NCI-H146 treated with DMSO at 0.1 percent for 48 hours (cell line): ENCODE data around the gene ATRIP.
"Not testable (repeated sequence)": the region's sequence is repeated elsewhere in the genome, so short reads cannot be mapped to it uniquely, and the experiment has no call there.

Experiments
- DNase-seq: peaks from one replicate; lab custom pipeline; 2025; ENCODE audit not compliant: unreplicated experiment; lab: John Stamatoyannopoulos, UW

The ATRIP gene

GRCh38 chr3:48435774-48436476 lies 10.6 kb upstream of the ATRIP start:
- peak; percentile 38 for DNase-seq

GRCh38 chr3:48436477-48436787 lies 10.1 kb upstream of the ATRIP start:
- no peak for DNase-seq

DNA sequence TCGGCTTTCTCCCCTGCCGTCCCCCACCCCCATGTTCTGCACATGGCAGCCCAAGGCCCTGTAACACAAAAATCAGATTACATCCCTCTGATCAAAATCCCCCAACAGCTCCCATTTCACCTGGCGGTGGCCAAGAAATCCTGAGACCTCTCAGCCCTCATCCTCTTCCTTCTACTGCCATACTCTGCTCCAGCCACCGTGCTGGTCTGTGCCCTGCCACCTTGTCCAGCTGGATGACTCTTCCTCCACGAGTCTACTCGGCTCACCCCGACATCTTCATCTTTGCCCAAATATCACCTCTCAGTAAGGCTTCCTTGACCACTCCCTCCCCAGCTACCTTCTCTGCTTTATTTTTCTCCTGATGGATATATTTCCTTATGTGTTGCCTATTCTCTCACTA lies 9.7 kb upstream of the ATRIP start:
- no peak for DNase-seq

- DNase-seq, result no peak
Measured at GRCh38 chr3:48437812-48438211, 8.7 kb upstream of the ATRIP start.

DNA sequence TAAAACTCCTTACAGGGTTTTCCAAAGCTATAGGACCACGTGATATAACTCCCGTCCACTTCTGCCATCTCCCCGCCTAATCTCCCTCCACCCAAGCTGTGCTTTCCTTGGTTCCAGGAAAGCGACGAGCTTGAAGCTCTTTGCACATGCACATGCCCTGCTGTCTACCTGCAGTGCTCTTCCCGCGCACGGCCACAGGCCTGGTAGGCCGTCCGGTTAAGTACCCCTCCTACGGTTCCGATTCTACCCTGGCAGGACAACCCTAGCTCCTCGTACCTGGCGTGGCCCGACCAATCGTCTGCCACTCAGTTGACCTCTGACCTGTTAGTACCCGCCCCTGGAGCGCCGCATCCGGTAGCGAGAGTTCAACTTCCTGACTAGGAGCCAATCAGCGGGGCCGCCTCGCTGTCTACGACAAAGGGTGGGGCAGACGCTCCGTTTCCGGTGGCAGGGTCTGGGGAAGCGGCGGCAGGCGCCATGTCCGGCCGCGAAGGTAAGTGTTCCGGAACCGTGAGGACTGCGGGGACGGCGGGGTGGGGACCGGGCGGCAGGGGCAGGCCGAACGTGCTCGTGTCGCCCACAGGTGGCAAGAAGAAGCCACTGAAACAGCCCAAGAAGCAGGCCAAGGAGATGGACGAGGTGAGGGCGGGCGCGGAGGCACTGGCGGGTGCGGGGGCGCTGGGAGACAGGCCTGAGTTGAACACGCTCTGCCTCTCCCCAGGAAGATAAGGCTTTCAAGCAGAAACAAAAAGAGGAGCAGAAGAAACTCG lies 6.5 kb upstream of the ATRIP start, which contains the start of the genes CCDC51 and TMA7:
Gene CCDC51 (minus strand): TSS at position 300 of the 770 bp plus-strand sequence. CDS start 4,991 bp downstream, outside the sequence.
Gene TMA7 (plus strand): TSS at position 438 of the 770 bp plus-strand sequence. CDS start 40 bp downstream, at position 478.
- peak; percentile 90 for DNase-seq

DNA sequence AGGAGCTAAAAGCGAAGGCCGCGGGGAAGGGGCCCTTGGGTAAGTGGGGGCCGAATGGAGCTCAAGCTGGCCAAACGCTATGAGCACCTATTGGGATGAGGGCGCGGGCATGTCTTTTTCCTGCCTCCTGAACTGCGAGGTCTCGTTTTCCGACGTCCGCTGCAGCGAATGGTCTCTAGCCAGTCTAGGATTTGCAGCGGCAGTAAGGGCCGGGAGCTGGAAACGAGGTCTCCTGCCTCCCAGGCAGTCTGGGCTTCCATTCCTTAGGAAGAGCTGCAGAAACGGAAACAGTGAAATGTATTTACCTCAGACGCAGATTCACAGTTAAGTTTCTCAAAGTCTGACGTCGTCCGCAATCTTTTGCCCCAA lies 6.0 kb upstream of the ATRIP start:
- no peak for DNase-seq

- DNase-seq, result no peak
Measured at GRCh38 chr3:48441940-48442339, 4.6 kb upstream of the ATRIP start.

DNA sequence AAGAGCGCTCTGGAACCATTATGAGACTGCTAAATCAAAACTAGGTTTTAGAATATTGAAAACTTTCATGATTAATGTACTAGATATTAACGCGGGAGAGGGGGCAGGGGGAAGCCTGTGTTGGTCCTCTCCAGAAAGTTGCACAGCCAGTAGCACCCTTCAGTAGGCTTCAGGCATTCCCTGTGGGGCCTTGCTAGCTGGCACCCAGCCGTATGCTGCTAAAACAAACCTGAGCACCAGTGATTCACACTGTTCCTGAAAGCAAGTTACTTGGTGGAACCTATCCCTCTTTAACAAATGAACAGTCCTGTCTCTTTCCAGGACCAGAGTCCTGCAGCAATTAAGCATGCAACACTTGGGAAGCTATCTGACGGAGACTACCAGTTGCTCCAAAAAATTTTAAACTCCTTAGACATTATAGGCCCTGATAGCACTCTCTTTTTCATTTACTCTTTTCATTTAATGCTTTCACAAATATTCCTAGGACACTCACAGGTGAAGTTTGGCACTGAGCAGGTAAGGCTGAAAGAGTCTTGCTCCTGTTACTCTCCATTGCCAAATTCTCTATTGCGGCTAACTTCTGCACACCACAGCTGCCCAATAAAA lies 1.2 kb upstream of the ATRIP start:
- DNase-seq, result no peak

DNA sequence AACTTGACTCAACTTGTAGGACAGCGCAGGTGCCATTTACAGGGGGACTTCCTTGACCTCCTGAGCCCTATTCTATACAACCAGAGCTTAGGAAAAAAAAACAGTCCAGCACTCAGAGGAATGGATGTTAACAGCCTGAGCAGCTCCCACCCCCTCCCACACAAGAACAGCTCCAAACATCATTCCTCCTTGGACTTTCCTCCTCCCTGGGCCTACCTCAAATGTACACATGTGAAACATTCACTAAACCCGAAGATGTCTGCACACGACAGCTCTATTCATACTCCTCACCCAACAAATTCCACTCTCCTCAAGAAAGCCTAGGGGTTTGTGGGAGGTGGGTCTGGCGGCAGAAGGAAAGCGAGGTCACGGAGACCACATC lies 503 bp upstream of the ATRIP start:
- no peak for DNase-seq

GRCh38 chr3:48451270-48451669 lies 4.7 kb downstream of the ATRIP start:
- no peak for DNase-seq

- no peak for DNase-seq
Measured at GRCh38 chr3:48456456-48456855, 9.9 kb downstream of the ATRIP start.

DNA sequence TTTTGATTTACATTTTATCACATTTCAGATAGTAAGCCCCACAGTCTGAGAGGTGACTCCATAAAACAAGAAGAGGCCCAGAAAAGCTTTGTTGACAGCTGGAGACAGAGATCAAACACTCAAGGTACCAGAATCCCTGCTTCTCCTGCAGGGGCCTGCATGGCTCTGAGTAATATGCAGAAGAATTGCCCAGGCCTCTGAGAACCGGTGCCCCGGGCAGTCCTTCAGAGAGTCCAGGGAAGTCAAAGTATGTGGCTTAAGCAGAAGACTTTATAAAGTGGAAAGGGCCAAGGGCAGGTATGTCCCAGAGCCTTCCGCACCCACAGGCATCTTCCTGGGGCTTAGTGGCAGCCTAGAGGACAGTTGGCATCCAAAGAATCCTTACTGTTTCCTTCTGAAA lies 12.8 kb downstream of the ATRIP start:
- no peak for DNase-seq

GRCh38 chr3:48459773-48460516 lies 13.4 kb downstream of the ATRIP start:
- DNase-seq, result no peak

DNA sequence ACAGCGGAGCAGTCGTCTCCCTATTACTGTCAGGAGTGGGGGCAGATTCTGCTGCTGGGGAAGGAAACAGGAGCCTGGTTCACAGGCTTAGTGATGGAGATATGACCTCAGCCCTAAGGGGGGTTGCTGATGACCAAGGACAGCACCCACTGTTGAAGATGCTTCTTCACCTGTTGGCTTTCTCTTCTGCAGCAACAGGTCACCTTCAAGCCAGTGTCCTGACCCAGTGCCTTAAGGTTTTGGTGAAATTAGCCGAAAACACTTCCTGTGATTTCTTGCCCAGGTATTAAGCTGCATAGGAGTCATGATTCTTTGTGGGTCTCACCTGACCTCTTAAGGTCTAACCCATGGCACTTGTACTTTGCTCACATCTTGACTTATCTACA lies 14.0 kb downstream of the ATRIP start:
- DNase-seq, result no peak

GRCh38 chr3:48461767-48462166 lies 15.2 kb downstream of the ATRIP start:
- not testable (repeated sequence) for DNase-seq

GRCh38 chr3:48463703-48464102 lies 17.2 kb downstream of the ATRIP start:
- no peak for DNase-seq

- DNase-seq, result no peak
Measured at GRCh38 chr3:48464713-48465221, 18.2 kb downstream of the ATRIP start.

DNA sequence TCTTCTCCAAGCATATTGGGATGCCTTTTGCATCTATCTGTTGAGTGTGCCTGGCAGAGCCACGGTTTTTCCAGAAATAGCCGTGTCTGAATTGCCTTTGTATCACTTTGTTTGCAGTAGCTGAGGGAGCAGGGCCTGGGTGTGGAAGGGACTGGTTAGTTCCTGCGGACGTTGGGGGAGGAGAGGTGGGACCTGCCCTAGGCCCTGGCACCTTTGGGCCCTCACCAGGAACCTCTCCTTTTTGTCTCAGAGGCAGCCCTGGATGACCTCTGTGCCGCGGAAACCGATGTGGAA lies 18.6 kb downstream of the ATRIP start:
- no peak for DNase-seq

- DNase-seq, result peak; percentile 89
Measured at GRCh38 chr3:48465531-48466378, 19.2 kb downstream of the ATRIP start.

DNA sequence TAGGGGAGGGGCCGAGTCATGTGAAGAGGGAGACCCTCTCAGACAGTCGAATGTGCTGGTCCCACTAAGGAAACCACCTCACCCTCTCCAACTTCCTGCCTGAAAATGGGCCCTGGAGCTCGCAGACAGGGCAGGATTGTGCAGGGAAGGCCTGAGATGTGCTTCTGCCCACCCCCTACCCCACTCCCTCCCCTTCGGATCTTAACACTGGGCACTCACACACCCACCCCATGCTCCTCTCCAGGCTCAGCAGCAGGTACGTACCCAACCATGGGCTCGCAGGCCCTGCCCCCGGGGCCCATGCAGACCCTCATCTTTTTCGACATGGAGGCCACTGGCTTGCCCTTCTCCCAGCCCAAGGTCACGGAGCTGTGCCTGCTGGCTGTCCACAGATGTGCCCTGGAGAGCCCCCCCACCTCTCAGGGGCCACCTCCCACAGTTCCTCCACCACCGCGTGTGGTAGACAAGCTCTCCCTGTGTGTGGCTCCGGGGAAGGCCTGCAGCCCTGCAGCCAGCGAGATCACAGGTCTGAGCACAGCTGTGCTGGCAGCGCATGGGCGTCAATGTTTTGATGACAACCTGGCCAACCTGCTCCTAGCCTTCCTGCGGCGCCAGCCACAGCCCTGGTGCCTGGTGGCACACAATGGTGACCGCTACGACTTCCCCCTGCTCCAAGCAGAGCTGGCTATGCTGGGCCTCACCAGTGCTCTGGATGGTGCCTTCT lies 20.0 kb downstream of the ATRIP start:
- no peak for DNase-seq
